ENCODE data around the gene MARCHF3. TPM values are rescaled to one million over a fixed set of nuclear protein-coding genes. Genes with fewer than 3 reads are reported as not detected.

MARCHF3 gene
- polyA plus RNA-seq, 1 donor from 2014 or later, result 3.9 TPM

GRCh38 chr5:127011961-127012644 lies 18.3 kb downstream of the MARCHF3 start:
- no peaks in the 10 kb centered on the region for H3K36me3 ChIP-seq (ENCODE audit: insufficient read depth, low read length)
- no peak overlapping the region for H3K9ac ChIP-seq (ENCODE audit: low read length)
- TF ChIP-seq, protein P1, sequence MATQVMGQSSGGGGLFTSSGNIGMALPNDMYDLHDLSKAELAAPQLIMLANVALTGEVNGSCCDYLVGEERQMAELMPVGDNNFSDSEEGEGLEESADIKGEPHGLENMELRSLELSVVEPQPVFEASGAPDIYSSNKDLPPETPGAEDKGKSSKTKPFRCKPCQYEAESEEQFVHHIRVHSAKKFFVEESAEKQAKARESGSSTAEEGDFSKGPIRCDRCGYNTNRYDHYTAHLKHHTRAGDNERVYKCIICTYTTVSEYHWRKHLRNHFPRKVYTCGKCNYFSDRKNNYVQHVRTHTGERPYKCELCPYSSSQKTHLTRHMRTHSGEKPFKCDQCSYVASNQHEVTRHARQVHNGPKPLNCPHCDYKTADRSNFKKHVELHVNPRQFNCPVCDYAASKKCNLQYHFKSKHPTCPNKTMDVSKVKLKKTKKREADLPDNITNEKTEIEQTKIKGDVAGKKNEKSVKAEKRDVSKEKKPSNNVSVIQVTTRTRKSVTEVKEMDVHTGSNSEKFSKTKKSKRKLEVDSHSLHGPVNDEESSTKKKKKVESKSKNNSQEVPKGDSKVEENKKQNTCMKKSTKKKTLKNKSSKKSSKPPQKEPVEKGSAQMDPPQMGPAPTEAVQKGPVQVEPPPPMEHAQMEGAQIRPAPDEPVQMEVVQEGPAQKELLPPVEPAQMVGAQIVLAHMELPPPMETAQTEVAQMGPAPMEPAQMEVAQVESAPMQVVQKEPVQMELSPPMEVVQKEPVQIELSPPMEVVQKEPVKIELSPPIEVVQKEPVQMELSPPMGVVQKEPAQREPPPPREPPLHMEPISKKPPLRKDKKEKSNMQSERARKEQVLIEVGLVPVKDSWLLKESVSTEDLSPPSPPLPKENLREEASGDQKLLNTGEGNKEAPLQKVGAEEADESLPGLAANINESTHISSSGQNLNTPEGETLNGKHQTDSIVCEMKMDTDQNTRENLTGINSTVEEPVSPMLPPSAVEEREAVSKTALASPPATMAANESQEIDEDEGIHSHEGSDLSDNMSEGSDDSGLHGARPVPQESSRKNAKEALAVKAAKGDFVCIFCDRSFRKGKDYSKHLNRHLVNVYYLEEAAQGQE (IDR thresholded peaks at IDR 0.05; ENCODE audit: borderline replicate concordance), result no peak
- TF ChIP-seq EZH2 (IDR thresholded peaks at IDR 0.05; ENCODE audit: borderline replicate concordance, insufficient read depth, low read length, poor library complexity, severe bottlenecking), result no peak
- TF ChIP-seq CTCF (IDR thresholded peaks at IDR 0.05; ENCODE audit: poor library complexity, severe bottlenecking), result no peak
- no peak for TF ChIP-seq EP300 (conservative IDR thresholded peaks at IDR 0.05; ENCODE audit: poor library complexity, severe bottlenecking)
- TF ChIP-seq MXI1 (conservative IDR thresholded peaks at IDR 0.05; ENCODE audit: poor library complexity, severe bottlenecking), result no peak
- no peak for TF ChIP-seq RAD21 (conservative IDR thresholded peaks at IDR 0.05)
- TF ChIP-seq SMC3 (conservative IDR thresholded peaks at IDR 0.05; ENCODE audit: poor library complexity), result no peak
- no peak for TF ChIP-seq TAF1 (IDR thresholded peaks at IDR 0.05; ENCODE audit: low read depth)
- TF ChIP-seq POLR2AphosphoS5 (IDR thresholded peaks at IDR 0.05), result no peak
- H3K9me3 ChIP-seq (ENCODE audit: low read length), result no peaks in the 10 kb centered on the region
- no peak overlapping the region for H2AFZ ChIP-seq (ENCODE audit: low read depth, low read length)
- no peaks in the 10 kb centered on the region for H3K79me2 ChIP-seq (replicated peaks; ENCODE audit: insufficient read depth, low read length)
- no peaks in the 10 kb centered on the region for H3K9me2 ChIP-seq (ENCODE audit: insufficient read depth, low read length)
- H3K27ac ChIP-seq (ENCODE audit: low read length), result no peak overlapping the region
- H3K4me3 ChIP-seq (ENCODE audit: low read length), result no peak overlapping the region
- no peaks in the 10 kb centered on the region for H4K20me1 ChIP-seq (ENCODE audit: insufficient read depth)
- H3F3A ChIP-seq (ENCODE audit: insufficient read depth, low read length, poor library complexity, severe bottlenecking), result no peaks in the 10 kb centered on the region
- H3K27me3 ChIP-seq (ENCODE audit: insufficient read depth, low read depth, low read length), result no peaks in the 10 kb centered on the region
- H3K4me2 ChIP-seq (ENCODE audit: low read length), result no peak overlapping the region

- no peaks in the 10 kb centered on the region for H3K9me2 ChIP-seq (ENCODE audit: insufficient read depth, low read length)
- no peaks in the 10 kb centered on the region for H3F3A ChIP-seq (ENCODE audit: insufficient read depth, low read length, poor library complexity, severe bottlenecking)
- H2AFZ ChIP-seq (ENCODE audit: low read depth, low read length), result no peak overlapping the region
- H3K79me2 ChIP-seq (replicated peaks; ENCODE audit: insufficient read depth, low read length), result no peaks in the 10 kb centered on the region
- H4K20me1 ChIP-seq (ENCODE audit: insufficient read depth), result no peaks in the 10 kb centered on the region
- no peak overlapping the region for H3K4me3 ChIP-seq (ENCODE audit: low read length)
- H3K27me3 ChIP-seq (ENCODE audit: insufficient read depth, low read depth, low read length), result no peaks in the 10 kb centered on the region
- TF ChIP-seq SMC3 (conservative IDR thresholded peaks at IDR 0.05; ENCODE audit: poor library complexity) (no peak), EZH2 (IDR thresholded peaks at IDR 0.05; ENCODE audit: borderline replicate concordance, insufficient read depth, low read length, poor library complexity, severe bottlenecking) (no peak), RAD21 (conservative IDR thresholded peaks at IDR 0.05) (no peak), CTCF (IDR thresholded peaks at IDR 0.05; ENCODE audit: poor library complexity, severe bottlenecking) (no peak), POLR2AphosphoS5 (IDR thresholded peaks at IDR 0.05) (no peak), TAF1 (IDR thresholded peaks at IDR 0.05; ENCODE audit: low read depth) (no peak), EP300 (conservative IDR thresholded peaks at IDR 0.05; ENCODE audit: poor library complexity, severe bottlenecking) (no peak), MXI1 (conservative IDR thresholded peaks at IDR 0.05; ENCODE audit: poor library complexity, severe bottlenecking) (no peak)
- TF ChIP-seq, protein P1 (IDR thresholded peaks at IDR 0.05; ENCODE audit: borderline replicate concordance), result no peak
- H3K9ac ChIP-seq (ENCODE audit: low read length), result no peak overlapping the region
- H3K27ac ChIP-seq (ENCODE audit: low read length), result no peak overlapping the region
- no peaks in the 10 kb centered on the region for H3K36me3 ChIP-seq (ENCODE audit: insufficient read depth, low read length)
- H3K4me2 ChIP-seq (ENCODE audit: low read length), result no peak overlapping the region
- H3K9me3 ChIP-seq (ENCODE audit: low read length), result no peaks in the 10 kb centered on the region
Measured at GRCh38 chr5:127011153-127011552, 19.2 kb downstream of the MARCHF3 start.

Data from neural cell (in vitro differentiated cells).